ENCODE results near the gene SON. TPM values are rescaled to one million over a fixed set of nuclear protein-coding genes. Genes with fewer than 3 reads are reported as not detected.
A peak's percentile ranks its signal among the peaks of the same experiment; 100 is the strongest.
"Not testable (repeated sequence)": the region's sequence is repeated elsewhere in the genome, so short reads cannot be mapped to it uniquely, and the experiment has no call there.

SON gene
- total RNA-seq, 1 experiment from 2014 or later = 164 TPM

DNA sequence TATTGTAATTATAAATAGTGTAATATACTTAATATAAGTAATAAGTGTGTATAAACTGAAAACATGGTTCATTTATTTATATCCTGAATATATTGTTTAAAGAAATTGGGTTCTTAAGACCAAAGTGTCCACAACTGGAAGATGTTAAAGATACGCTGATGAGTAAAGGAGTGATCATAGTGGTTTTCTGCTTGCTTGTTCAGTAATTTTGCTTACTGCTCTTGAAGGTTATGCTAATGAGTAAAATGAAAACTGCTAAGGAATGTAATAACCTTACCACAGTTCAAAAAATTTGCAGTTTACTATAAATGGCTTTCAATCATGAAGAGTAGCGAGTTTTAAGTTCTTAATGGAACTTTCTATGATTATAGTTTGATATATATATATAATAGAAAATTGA lies 23.7 kb downstream of the SON start:
- no peak for DNase-seq (ENCODE audit: low read depth)

DNA sequence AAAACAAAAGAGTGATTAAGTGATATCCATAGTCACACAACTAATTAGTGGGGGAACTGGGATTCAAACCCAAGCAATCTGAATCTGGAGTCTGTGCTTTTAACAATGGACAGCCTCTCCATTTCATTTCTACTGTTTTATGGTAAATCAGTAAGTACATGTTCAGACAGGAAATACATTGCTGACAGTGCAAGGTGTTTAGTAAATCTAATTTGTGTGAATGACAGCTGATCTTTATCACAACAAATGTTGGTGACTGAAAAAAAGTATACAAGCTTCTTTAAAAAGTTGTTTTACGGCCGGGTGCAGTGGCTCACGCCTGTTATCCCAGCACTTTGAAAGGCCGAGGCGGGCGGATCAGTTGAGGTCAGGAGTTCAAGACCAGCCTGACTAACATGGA lies 25.1 kb downstream of the SON start:
- DNase-seq (ENCODE audit: low read depth) = no peak

DNA sequence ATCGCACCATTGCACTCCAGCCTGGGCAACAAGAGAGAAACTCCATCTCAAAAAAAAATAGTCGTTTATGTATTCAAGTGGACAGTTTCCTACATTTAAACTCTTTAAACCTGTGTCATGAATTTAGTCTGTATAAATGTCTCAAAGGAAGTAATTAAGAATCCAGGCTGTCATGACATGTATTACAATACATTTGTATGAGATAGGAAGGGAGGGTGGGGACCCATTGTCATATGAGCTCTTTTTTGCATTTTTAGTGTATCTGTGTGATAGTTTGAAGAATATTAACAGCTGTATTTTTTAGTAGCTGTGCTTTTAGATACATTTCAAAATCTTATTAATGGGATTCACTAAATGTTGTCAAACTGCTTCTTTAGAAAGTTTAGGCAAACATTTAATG lies 25.6 kb downstream of the SON start:
- no peak for DNase-seq (ENCODE audit: low read depth)

DNA sequence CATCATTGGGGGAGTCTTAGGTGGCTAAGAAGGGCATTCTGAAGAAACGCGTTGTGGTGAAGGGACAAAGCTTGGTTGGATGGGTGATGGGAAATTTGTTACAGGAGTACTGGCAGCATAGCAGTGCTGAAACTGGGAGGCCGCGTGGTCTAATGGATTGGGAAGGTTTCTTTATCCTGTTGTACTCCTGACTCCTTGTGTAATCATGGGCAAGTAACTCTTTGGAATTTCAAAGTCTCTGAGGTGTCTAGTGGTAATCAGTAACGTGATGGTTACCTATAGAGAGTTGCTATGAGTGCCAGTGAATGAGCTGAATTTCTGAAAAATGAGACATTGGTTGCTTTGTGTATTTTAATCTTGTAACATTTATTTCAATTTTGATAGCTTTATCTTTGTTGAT lies 27.2 kb downstream of the SON start:
- no peak for DNase-seq (ENCODE audit: low read depth)

DNA sequence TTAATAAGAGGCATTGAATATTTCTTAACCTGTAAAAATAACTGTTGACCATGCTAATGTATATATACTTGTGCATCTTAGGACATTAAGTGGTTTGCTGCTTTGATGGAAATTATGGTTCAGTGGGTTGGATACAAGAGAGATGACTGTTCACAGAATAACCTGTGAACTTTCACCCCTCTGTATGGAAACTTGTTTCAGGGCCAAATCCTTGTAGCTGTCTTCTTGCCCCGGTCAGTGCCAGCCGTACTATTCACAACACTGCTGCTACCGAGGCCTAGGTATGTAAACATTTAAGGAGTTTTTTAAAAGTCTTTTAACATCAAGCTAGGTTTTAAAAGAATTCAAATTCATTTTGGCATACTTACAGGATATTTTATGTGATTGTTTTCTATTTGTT lies 29.5 kb downstream of the SON start:
- no peak for DNase-seq (ENCODE audit: low read depth)

DNA sequence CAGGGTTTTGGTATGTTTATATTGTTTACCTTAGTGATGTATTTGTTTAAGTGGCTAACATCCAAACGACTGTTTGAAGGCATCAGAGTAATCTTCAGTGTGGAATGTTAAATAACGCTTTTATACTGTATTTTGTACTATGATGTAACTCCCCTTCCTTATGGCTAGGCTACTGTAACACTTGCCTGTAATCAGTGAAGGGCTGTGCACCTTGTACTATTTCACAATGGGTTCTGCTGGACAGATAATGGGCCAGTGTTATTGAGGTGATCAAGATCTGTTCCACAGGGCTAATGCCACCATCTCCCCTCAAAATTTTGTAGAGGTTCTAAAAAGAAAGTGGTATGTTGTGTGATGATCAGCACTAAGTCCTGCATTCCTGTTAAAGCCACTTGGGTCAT lies 33.9 kb downstream of the SON start:
- not testable (repeated sequence) for DNase-seq (ENCODE audit: low read depth)

DNA sequence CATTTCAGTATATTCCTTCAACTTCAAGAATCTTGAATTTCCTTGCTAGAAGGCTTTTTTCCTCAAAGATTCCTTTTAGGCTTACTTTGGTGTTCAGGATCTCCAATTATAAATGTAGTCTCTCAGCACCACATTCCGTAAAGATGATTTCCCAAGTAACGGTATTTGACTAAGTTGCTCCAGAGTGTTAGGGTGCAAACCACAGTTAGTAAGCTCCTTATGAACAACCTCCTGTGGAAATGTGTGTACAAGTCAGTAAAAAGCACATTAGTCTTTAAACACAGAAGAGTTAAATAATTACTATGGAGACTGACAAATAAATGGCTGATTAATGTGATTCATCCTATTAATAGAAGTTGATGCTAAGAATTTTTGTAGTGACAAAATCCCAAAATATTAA lies 35.4 kb downstream of the SON start:
- no peak for DNase-seq (ENCODE audit: low read depth)

DNA sequence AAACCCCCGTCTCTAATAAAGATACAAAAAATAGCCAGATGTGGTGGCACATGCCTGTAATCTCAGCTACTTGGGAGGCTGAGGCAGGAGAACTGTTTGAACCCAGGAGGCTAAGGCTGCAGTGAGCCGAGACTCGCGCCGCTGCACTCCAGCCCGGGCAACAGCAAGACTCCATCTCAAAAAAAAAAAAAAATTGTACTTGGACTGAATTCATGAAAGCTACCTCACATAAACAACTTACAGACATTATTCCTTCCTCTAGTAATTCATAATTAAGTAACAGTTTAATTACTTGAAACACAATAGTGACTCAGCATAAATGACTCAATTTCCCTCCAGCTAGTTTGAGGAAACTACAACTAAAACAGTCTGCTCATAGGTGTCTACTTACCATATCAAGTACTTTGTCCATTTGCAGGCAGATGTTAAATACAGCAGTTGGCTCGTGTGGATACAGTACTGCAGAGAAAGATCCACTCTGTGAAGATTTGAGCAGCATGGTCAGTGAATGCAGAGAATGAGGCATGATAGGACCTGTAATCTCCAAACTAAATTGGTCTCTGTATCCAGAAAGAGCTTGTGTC lies 36.2 kb downstream of the SON start:
- DNase-seq (ENCODE audit: low read depth) = no peak

DNA sequence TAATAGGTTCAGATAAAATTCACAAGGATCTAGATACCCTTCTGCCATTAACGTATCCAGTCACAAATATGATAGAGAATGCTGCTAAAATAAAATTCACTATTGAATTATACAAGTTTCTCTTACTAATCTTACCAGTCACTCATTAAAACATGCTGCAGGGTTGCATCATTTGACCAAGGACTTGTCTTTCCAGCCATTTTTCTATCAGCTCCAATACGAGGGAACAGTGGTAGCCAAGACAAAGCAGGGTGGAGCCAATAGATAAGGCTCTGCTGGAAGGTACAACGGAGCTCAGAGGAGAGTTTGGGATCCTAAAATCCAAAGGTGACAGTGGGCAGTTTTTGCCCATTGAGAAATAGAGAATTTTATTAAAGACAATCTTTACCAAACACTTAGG lies 41.6 kb downstream of the SON start:
- no peak for DNase-seq (ENCODE audit: low read depth)

DNA sequence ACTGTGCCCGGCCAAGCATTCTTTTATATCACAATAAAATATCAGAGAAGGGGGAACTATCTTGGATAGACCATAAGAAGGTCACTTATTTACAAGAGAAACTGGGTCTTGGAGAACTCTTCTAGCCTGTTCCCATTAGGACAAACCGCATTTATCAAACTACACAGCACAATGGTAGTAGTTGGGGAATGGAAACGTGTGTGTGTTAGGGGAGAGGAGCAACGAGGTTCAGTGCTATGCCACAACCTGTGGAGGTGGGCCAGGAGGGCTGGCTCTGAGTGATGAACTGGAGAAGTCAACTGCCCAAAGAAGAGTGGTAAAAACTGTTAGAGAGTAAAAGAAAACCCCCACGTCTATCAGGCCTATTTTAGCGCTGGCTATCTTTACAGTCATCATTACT lies 44.1 kb downstream of the SON start:
- no peak for DNase-seq (ENCODE audit: low read depth)

DNA sequence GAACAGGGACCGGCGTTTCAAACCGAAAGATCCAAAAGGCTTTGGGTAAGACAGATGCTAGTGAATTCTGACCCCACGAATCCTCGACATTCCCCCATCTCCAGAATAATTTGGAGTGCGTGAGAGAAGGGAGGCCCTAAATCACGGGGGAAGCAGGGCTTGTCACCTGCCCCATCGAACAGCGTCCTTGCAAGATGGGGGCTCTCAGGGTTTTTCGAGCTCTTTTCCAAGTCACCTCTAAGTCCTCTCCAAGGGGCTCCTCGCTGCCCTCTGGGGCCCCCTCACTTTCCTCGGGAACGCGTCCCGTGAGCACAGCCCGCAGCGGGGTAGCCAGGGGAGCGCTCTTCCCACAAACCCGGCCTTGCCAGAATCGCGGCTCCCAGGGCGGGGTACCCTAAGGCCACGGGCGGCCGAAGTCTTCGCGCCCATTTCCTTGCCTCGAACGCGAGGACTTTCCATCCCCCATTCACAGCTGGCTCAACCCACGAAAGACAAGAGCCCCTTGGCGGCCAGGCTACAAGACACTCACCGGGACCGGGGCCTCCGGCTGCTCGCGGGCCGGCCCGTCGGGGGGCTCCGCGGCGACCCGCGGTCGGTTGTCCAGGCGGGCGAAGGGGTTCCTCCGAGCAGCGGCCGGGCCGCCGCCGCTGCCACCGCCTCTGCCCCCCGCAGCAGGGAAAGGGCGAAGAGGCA lies 45.1 kb downstream of the SON start:
- peak; percentile 34 for DNase-seq (ENCODE audit: low read depth)

DNA sequence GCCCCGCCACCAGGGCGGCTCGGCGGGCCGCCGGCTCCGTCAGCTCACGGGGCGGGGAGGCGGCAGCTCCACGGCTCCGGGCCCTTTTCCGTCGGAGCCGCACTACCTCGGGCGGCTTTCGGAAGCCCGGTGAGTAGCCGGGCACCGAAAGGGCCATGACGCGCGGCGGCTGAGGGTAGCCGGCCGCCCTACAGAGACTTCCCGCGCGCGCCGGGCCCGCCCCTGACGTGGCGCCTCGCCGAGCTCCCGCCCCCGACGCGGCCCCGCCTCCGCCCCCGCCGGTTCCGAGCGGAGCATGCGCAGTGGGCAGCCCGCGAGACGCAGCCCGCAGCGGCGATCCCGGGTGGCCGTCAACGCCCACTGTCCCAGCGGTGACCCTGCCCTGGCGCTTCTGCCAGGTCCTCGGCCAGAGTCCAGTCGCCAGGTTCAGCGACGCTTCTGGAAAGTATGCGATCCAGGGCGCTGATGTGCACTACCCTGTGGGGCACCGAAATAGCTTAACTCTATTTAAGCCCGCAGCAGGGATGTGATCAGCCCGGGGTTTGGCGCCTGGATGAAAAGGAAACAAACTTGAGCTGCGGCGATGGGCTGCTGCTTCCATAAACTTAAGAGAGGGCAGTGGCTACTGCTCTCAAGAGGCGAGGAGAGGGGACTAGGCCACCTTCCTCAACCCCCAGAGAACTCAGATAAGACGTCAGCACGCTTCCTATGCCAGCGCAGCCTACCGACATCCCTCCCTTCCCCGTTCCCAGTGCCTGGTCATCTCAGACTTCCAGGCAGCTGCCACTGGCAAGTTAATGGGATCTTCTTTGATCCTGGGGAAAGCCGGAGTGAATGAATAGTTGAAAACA lies 45.9 kb downstream of the SON start, which contains the start of gene DONSON:
Gene DONSON, minus strand, starts transcription at position 200 of the 851 bp plus-strand sequence. Its CDS starts 43 bp downstream, at position 157.
- DNase-seq (ENCODE audit: low read depth) = peak; percentile 69

DNA sequence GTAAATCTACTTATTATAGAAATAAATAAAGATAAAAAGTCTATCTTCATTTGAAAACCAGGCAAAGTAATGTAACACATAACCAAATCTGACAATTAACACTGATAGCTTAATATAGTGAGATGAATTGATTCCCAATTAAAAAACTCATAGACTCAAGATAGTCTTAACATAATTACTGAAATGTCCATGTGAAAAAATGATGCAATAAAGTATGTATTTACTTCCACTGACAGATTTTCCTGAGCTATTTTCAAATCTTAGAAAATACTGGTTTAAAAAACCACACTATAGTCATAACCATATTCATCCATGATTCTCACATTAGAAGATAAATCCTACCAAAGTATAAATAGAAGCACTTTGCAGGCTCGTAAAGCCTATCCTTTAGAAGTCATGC lies 55.2 kb downstream of the SON start:
- DNase-seq (ENCODE audit: low read depth) = no peak

DNA sequence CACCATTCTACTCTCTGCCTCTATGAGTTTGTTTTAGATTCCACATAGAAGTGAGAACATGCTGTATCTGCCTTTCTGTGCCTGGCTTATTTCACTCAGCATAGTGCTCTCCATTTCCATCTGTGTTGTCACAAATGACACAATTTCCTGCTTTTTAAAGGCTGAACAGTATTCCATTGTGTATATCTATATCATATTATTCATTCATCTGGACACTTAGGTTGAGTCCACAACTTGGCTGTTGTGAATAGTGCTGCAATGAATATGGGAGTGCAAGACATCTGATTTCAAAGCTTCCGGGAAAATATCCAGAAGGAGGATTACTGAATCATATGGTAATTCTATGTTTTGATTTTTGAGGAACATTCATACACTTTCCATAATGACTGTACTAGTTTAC lies 65.7 kb downstream of the SON start:
- peak; percentile 36 for DNase-seq (ENCODE audit: low read depth)

DNA sequence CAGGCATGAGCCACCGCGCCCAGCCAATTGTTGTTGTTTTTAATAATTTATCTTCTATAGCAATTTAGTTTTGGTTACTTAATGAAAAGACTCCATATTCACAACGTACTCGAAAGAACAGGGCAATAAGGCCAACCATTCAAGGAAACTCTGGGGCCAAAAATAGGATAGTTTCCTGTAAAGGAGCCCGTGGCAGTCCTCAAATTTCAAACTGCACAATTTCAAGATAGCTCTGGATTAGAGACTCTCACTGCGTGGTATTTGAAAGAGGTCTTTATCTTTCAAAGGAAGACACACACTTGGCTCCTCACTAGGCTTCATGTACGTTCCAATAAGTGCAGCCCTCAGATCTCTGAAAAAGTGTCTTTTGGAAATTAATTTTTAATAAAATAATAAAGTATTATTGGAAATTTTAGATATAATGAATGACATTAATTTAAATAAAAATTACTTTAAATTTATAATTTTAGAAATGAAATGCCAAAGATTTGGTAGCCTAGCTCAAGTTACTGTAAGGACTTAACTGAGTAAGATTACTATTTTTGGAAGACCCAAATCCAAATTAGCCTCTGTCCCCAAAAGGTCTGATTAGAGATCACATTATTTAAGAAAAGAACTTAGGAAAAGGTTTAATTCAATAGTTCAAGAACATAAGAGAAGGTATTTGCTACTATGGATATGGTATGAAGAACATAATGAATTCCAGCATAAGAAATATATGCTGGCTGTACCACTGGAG lies 68.3 kb downstream of the SON start:
- no peak for DNase-seq (ENCODE audit: low read depth)

DNA sequence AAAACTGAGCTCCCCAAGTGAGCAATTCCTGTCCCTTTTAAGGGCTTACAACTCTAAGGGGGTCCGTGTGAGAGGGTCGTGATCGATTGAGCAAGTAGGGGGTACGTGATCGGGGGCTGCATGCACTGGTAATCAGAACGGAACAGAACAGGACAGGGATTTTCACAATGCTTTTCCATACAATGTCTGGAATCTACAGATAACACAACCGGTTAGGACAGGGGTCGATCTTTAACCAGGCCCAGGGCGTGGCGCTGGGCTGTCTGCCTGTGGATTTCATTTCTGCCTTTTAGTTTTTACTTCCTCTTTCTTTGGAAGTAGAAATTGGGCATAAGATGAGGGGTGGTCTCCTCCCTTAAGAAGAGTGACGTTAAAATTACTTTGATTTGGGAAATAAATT lies 74.7 kb downstream of the SON start:
- DNase-seq (ENCODE audit: low read depth) = not testable (repeated sequence)

DNA sequence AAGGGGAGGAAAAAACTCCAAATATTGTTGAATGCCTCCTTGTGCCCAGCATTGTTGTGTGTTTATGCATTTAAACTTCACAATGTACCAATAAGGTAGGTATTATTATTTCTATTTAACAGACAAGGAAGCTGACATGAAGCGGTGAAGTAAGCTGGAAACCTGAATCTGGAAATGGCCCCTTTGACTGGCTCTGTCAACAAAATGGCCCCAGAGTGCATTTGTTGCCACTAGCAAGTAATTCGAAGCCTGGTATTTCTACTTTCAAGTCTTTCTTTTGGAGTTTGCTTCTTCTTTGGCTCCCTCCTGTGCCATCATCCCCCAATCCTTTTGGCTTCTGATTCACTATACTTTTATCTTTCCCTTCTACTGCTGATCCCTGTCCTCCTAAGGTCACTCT lies 75.6 kb downstream of the SON start:
- DNase-seq (ENCODE audit: low read depth) = no peak

DNA sequence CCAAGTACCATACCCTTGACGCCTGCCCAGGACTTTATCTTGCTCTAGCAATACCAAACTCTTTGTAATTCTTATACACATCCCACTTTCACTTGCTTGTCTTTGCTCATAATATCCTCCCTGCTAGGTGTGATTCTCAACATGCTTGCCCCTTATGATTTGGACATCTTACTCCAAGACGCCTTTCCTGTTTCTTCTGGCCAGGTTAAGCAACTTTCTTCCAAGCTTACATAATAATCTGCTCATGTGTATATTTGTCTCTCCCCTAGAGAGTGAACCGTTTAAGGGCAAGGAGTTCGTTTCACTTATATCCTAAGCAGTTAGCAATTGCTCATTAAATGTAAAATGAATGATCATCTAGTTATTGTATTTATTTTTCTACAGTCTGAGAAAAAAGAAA lies 76.9 kb downstream of the SON start:
- no peak for DNase-seq (ENCODE audit: low read depth)

DNA sequence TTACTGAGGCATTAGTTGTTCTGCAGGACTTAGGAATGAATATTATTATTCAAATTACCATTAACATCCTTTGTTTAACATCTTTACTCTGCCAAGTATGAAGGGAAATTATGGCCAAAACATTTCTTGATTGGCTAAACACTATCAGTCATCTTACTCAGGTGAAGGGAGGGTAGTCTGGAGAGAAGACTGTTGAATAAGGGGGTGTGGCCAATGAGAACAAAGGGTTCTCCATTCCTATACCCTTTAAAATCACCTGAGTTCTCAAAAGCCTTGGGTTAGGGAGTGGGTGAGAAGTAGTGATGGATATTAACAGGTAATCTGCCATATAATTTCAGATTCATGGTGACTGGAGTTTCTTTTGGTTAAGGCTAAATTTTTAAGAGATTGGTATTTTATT lies 79.4 kb downstream of the SON start:
- no peak for DNase-seq (ENCODE audit: low read depth)

DNA sequence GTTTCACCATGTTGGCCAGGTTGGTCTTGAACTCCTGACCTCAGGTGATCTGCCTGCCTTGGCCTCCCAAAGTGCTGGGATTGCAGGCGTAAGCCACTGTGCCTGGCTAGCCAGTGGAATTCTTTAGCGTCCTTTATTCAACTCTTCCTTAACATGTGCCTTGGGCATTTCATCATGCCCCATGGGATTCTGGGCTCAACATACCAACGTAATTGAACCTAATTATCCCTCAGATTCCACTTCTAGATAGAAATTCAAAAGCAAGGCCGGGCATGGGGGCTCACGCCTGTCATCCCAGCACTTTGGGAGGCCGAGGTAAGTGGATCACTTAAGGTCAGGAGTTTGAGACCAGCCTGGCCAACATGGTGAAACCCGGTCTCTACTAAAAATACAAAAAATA lies 83.3 kb downstream of the SON start:
- not testable (repeated sequence) for DNase-seq (ENCODE audit: low read depth)
